GM12878 (cell line): Measurements from ENCODE around the gene CARS2. TPM values are rescaled to one million over a fixed set of nuclear protein-coding genes. Genes with fewer than 3 reads are reported as not detected.
A peak's percentile ranks its signal among the peaks of the same experiment; 100 is the strongest.

Experiments used
- ASH2L ChIP-seq: fragments of 300-600, 200-600 bp; sonication (generic); IDR thresholded peaks from 2 replicates; pipeline ENCODE4 v1.6.1; 2017; ENCODE audit warnings: low read depth, mild to moderate bottlenecking, borderline replicate concordance
- CTCF ChIP-seq, 3 experiments: IDR thresholded peaks in 2 of 3; conservative IDR thresholded peaks in 1 of 3; 2 replicates each; pipeline ENCODE4 v1.5.1; 2011; ENCODE audit warnings: low read depth in 3 of 3, low read length in 3 of 3, mild to moderate bottlenecking in 3 of 3, control low read depth in 2 of 3, moderate library complexity in 2 of 3, inconsistent platforms in 1 of 3, mixed read lengths in 1 of 3; ENCODE audit not compliant: control insufficient read depth in 2 of 3, insufficient read depth in 1 of 3; ENCODE audit errors: extremely low read depth in 1 of 3
- E2F8 ChIP-seq: fragments of 450-650 bp; IDR thresholded peaks from 2 replicates; pipeline ENCODE4 v1.6.1; 2018; ENCODE audit warnings: mild to moderate bottlenecking, low read depth, moderate library complexity; ENCODE audit not compliant: partially characterized antibody
- GATAD2B ChIP-seq: fragments of 450-650 bp; conservative IDR thresholded peaks from 2 replicates; pipeline ENCODE4 v1.6.1; 2017; ENCODE audit warnings: low read depth, mild to moderate bottlenecking, moderate library complexity
- HCFC1 ChIP-seq: fragments of 150-350 bp; IDR thresholded peaks from 2 replicates; pipeline ENCODE4 v1.6.1; 2014; ENCODE audit warnings: low read length
- KAT2A ChIP-seq: conservative IDR thresholded peaks from 2 replicates; pipeline ENCODE4 v1.6.1; 2011; ENCODE audit warnings: low read depth, low read length; ENCODE audit not compliant: control insufficient read depth
- SPI1 ChIP-seq: IDR thresholded peaks from 2 replicates; pipeline ENCODE4 v1.6.1; 2011; ENCODE audit warnings: low read depth, mild to moderate bottlenecking, low read length, moderate library complexity, borderline replicate concordance; ENCODE audit not compliant: insufficient read depth
- SRF ChIP-seq, 2 experiments: IDR thresholded peaks; 2 replicates each; pipeline ENCODE4 v1.6.1; 2011; ENCODE audit warnings: low read depth in 2 of 2, low read length in 2 of 2, mild to moderate bottlenecking in 1 of 2, moderate library complexity in 1 of 2
- STAT3 ChIP-seq: IDR thresholded peaks from 2 replicates; pipeline ENCODE4 v1.6.1; 2011; ENCODE audit warnings: low read depth, low read length, improper control_type of control experiment
- ZNF622 ChIP-seq: fragments of 450-650 bp; IDR thresholded peaks from 2 replicates; pipeline ENCODE4 v1.6.1; 2017; ENCODE audit warnings: mild to moderate bottlenecking, inconsistent platforms
- polyA plus RNA-seq, 11 experiments: library from polyadenylated mRNA; depleted of rRNA in 4 of 11; unstranded in 6 of 11; stranded (reverse) in 5 of 11; fragments of >200 nt; fragmentation: Nextera tagmentation in 4 of 11; fragmentation: Illumina TruSeq in 1 of 11; extraction: Ambion mirVana in 4 of 11; extraction: Trizol in 1 of 11; gene quantifications; 1 replicate in 1 of 11; 2 replicates in 10 of 11; pipeline versions ENCODE4 v1.2.1 to v1.2.3, GENCODE V29; 2011 to 2016; ENCODE audit warnings: inconsistent platforms in 2 of 11, missing spikeins in 2 of 11, low read depth in 1 of 11
- total RNA-seq, 4 experiments: library from RNA; depleted of rRNA in 3 of 4; stranded (reverse); fragments of >200 nt in 3 of 4; fragmentation: Illumina TruSeq in 1 of 4; extraction: Trizol in 1 of 4; gene quantifications; 2 replicates each; pipeline versions ENCODE4 v1.2.1 to v1.2.3, GENCODE V29; 2013 to 2021
- TF ChIP-seq, protein P1 (sequence below): fragments of 450-650 bp; formaldehyde crosslinking; IDR thresholded peaks from 2 replicates; pipeline ENCODE4 v1.5.0; 2022; ENCODE audit warnings: mild to moderate bottlenecking, missing genetic modification characterization
- TF ChIP-seq, protein P2 (sequence below): fragments of 450-650 bp; IDR thresholded peaks from 2 replicates; pipeline ENCODE4 v1.6.1; 2017; ENCODE audit warnings: mild to moderate bottlenecking
- TF ChIP-seq, protein P3 (sequence below): IDR thresholded peaks from 2 replicates; pipeline ENCODE4 v1.6.1; 2011; ENCODE audit warnings: low read depth, low read length, improper control_type of control experiment, borderline replicate concordance

CARS2 gene
- total and polyA plus RNA-seq, 10 of the 15 experiments (the other 5 are each of a cell fraction or from before 2014, with no cell fraction given), result 4.2 to 101 (median 61.5) TPM

- TF ChIP-seq E2F8 (no peak), HCFC1 (0 out of 2 replicates have a peak, but pooled peaks have one; percentile 25), ASH2L (0 out of 2 replicates have a peak, but pooled peaks have one; percentile 0), KAT2A (no peak), SPI1 (no peak), SRF (IDR thresholded peaks at IDR 0.05; ENCODE audit: low read depth in 2 of 2, low read length in 2 of 2) (peak; percentile 84 to 90), CTCF (IDR thresholded peaks at IDR 0.05 in 2 of 3, conservative IDR thresholded peaks at IDR 0.05 in 1 of 3; ENCODE audit: control insufficient read depth in 2 of 3, extremely low read depth in 1 of 3, insufficient read depth in 1 of 3, low read depth in 3 of 3, low read length in 3 of 3) (no peak), GATAD2B (peak; percentile 88), STAT3 (no peak), ZNF622 (no peak)
- TF ChIP-seq, protein P1, sequence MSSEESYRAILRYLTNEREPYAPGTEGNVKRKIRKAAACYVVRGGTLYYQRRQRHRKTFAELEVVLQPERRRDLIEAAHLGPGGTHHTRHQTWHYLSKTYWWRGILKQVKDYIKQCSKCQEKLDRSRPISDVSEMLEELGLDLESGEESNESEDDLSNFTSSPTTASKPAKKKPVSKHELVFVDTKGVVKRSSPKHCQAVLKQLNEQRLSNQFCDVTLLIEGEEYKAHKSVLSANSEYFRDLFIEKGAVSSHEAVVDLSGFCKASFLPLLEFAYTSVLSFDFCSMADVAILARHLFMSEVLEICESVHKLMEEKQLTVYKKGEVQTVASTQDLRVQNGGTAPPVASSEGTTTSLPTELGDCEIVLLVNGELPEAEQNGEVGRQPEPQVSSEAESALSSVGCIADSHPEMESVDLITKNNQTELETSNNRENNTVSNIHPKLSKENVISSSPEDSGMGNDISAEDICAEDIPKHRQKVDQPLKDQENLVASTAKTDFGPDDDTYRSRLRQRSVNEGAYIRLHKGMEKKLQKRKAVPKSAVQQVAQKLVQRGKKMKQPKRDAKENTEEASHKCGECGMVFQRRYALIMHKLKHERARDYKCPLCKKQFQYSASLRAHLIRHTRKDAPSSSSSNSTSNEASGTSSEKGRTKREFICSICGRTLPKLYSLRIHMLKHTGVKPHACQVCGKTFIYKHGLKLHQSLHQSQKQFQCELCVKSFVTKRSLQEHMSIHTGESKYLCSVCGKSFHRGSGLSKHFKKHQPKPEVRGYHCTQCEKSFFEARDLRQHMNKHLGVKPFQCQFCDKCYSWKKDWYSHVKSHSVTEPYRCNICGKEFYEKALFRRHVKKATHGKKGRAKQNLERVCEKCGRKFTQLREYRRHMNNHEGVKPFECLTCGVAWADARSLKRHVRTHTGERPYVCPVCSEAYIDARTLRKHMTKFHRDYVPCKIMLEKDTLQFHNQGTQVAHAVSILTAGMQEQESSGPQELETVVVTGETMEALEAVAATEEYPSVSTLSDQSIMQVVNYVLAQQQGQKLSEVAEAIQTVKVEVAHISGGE, result no peak; the same call in 1 of the 2 replicates
- TF ChIP-seq, protein P2, sequence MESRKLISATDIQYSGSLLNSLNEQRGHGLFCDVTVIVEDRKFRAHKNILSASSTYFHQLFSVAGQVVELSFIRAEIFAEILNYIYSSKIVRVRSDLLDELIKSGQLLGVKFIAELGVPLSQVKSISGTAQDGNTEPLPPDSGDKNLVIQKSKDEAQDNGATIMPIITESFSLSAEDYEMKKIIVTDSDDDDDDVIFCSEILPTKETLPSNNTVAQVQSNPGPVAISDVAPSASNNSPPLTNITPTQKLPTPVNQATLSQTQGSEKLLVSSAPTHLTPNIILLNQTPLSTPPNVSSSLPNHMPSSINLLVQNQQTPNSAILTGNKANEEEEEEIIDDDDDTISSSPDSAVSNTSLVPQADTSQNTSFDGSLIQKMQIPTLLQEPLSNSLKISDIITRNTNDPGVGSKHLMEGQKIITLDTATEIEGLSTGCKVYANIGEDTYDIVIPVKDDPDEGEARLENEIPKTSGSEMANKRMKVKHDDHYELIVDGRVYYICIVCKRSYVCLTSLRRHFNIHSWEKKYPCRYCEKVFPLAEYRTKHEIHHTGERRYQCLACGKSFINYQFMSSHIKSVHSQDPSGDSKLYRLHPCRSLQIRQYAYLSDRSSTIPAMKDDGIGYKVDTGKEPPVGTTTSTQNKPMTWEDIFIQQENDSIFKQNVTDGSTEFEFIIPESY, result no peak
- TF ChIP-seq, protein P3, sequence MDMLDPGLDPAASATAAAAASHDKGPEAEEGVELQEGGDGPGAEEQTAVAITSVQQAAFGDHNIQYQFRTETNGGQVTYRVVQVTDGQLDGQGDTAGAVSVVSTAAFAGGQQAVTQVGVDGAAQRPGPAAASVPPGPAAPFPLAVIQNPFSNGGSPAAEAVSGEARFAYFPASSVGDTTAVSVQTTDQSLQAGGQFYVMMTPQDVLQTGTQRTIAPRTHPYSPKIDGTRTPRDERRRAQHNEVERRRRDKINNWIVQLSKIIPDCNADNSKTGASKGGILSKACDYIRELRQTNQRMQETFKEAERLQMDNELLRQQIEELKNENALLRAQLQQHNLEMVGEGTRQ, result no peak
Measured at GRCh38 chr13:110615322-110616102, 90.4 kb downstream of the CARS2 start, which contains the start of gene NAXD (continued).
